ENCODE results near the gene AKAP6. TPM values are rescaled to one million over a fixed set of nuclear protein-coding genes. Genes with fewer than 3 reads are reported as not detected.
A peak's percentile ranks its signal among the peaks of the same experiment; 100 is the strongest.

Gene AKAP6
- total RNA-seq, 1 experiment from 2014 or later, result 1.1 TPM

DNA sequence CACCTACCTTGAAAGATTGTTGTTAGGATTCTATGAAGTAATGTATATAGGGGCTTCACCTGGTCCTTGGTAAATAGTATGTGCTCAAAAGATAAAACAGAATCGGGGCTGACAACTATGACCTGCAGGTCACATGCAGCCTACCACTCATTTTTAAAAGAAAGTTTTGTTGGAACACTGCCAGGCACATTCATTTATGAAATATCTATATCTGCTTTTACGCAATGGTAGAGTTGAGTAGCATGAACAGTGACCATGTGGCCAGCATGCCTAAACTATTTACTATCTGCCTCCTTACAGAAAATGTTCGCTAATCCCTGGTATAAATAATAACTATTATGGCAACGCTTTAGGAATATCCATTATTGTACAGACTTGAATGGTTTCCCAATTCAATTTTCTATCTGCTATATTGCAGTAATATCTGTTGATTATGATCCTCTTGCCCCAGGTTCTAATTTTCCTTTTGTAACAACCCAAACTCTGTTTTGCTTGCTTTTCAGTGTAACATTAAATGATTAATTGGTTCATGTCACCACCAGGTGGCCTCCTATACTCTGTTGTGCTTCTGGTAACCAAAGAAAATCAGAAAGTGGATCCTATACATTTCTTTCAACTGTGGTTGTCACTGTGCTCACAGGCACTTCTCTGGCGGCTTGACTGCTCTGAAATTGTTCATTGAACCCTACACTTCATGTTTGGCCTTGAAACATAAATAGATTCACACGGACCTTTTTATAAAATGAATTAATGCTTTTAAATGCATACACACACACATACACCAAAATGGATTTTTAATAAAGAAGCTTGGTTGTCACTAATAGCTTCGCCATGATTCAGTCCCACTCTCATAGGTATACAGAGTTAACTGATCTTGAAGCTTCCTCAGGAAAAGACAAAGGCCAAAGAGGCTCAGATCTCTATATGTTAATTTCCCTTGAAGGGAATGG lies 381.9 kb downstream of the AKAP6 start:
- H3K79me2 ChIP-seq (ENCODE audit: insufficient read depth, low read length), result no peaks in the 10 kb centered on the region
- H2AK5ac ChIP-seq (ENCODE audit: insufficient read length, low read length), result no peak overlapping the region
- H3K9me3 ChIP-seq (ENCODE audit: control insufficient read depth, low read depth, low read length), result no peaks in the 10 kb centered on the region
- no peak overlapping the region for H2BK20ac ChIP-seq (ENCODE audit: low read depth, low read length, poor library complexity, severe bottlenecking)
- H3K56ac ChIP-seq (ENCODE audit: insufficient read length, low read depth, low read length), result no peak overlapping the region
- no peak overlapping the region for H2BK12ac ChIP-seq (ENCODE audit: insufficient read length, low read depth, low read length)
- H2BK15ac ChIP-seq (ENCODE audit: low read depth, low read length), result no peak overlapping the region
- no peak overlapping the region for H3K14ac ChIP-seq (ENCODE audit: insufficient read depth, low read length)
- H4K5ac ChIP-seq (ENCODE audit: insufficient read length, low read depth, low read length), result no peak overlapping the region
- H3K9ac ChIP-seq (ENCODE audit: extremely low read depth, insufficient read length, low read length), result no peak overlapping the region
- H2BK5ac ChIP-seq (ENCODE audit: insufficient read length, low read length), result no peak overlapping the region
- no peak overlapping the region for H4K8ac ChIP-seq (replicated peaks; ENCODE audit: insufficient read length, low read depth, low read length)
- H3K79me1 ChIP-seq (ENCODE audit: insufficient read depth, low read depth, low read length, poor library complexity, severe bottlenecking), result no peaks in the 10 kb centered on the region
- H3K4ac ChIP-seq (ENCODE audit: low read depth, low read length), result no peak overlapping the region
- no peak overlapping the region for H3K27ac ChIP-seq (ENCODE audit: insufficient read length, low read depth, low read length)
- no peak overlapping the region for H3K23ac ChIP-seq (ENCODE audit: insufficient read length, low read depth, low read length)
- H4K91ac ChIP-seq (ENCODE audit: insufficient read length, low read depth, low read length), result no peak overlapping the region
- H3K27me3 ChIP-seq (ENCODE audit: insufficient read depth, low read length), result no peaks in the 10 kb centered on the region
- H3K27me3 Mint-ChIP-seq (ENCODE audit: low read depth), result no peaks in the 10 kb centered on the region
- peaks cover 3 to 7% of the 10 kb centered on the region in 2 experiments; a peak in 3 of 4 replicates for H3K4me1 Mint-ChIP-seq
- H3K36me3 Mint-ChIP-seq (ENCODE audit: insufficient read depth in 1 of 3, low read depth in 3 of 3), result no peaks in the 10 kb centered on the region
- no peak overlapping the region for H3K27ac Mint-ChIP-seq
- no peak overlapping the region for H3K18ac ChIP-seq (ENCODE audit: insufficient read length, low read depth, low read length)
- no peak overlapping the region for H3K4me2 ChIP-seq (ENCODE audit: insufficient read depth, insufficient read length, low read length)
- no peaks in the 10 kb centered on the region for H3K23me2 ChIP-seq (ENCODE audit: insufficient read length, low read depth, low read length, poor library complexity, severe bottlenecking)
- no peak overlapping the region for H3T11ph ChIP-seq (ENCODE audit: low read length)
- peak; percentile 25 for DNase-seq
- TF ChIP-seq, protein P1, sequence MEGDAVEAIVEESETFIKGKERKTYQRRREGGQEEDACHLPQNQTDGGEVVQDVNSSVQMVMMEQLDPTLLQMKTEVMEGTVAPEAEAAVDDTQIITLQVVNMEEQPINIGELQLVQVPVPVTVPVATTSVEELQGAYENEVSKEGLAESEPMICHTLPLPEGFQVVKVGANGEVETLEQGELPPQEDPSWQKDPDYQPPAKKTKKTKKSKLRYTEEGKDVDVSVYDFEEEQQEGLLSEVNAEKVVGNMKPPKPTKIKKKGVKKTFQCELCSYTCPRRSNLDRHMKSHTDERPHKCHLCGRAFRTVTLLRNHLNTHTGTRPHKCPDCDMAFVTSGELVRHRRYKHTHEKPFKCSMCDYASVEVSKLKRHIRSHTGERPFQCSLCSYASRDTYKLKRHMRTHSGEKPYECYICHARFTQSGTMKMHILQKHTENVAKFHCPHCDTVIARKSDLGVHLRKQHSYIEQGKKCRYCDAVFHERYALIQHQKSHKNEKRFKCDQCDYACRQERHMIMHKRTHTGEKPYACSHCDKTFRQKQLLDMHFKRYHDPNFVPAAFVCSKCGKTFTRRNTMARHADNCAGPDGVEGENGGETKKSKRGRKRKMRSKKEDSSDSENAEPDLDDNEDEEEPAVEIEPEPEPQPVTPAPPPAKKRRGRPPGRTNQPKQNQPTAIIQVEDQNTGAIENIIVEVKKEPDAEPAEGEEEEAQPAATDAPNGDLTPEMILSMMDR (conservative IDR thresholded peaks at IDR 0.05), result peak; percentile 77
- no peaks in the 10 kb centered on the region for H3K4me1 ChIP-seq (ENCODE audit: insufficient read depth, low read length)
- H2AFZ ChIP-seq (ENCODE audit: low read length), result no peak overlapping the region
- no peak overlapping the region for H3K4me3 Mint-ChIP-seq
- no peaks in the 10 kb centered on the region for H3K9me3 Mint-ChIP-seq
- H2BK120ac ChIP-seq (ENCODE audit: low read depth, low read length, poor library complexity, severe bottlenecking), result no peak overlapping the region
- H4K20me1 ChIP-seq (ENCODE audit: control insufficient read depth, insufficient read depth, insufficient read length), result no peaks in the 10 kb centered on the region
- no CpG with 5 or more reads among the region's 7 CpGs for WGBS (ENCODE audit: extremely low coverage, insufficient read length, low lambda C conversion rate)

Measured in H9 (cell line).